ENCODE data around the gene SCAP. TPM values are rescaled to one million over a fixed set of nuclear protein-coding genes. Genes with fewer than 3 reads are reported as not detected.

Gene SCAP
- 52.2 and 52.3 TPM in 2 replicates for total RNA-seq

DNA sequence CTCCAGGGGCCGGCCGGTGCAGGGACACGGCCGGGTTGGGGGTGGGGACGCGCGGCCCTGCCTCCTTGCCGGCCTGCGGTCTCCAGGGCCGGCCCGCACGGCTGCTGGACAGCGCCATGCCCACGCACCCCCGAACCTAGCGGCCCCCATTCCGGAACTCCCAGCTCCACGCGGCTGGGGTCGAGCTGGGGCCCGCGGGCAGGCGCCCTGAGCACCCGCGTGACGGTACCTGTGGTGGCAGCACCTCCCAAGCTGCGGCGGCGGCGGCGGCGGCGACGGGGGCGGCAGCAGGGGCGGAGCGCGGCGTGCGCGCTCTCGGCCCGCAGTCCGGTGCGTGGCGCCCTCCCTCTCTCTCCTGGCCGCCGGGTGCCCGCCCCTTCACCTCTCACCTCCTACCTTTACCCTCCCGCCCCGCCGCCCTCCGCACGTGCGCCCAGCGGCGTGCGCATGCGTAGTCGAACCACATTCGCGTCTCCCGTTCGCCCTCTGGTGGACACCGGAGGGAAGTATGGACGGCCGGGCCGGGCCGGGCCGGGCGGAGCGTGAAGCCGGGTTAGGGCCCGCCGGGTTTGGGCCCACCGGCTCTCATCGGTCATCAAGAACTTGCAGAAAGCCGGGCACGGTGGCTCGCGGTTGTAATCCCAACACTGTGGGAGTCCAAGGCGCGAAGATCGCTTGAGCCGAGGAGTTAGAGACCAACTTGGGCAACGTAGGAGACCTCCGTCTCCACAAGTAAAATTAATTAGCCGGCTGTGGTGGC lies at the start of gene SCAP:
SCAP (minus strand) TSS at position 372 of the 760 bp plus-strand sequence. CDS start 32,948 bp downstream, outside the sequence.

DNA sequence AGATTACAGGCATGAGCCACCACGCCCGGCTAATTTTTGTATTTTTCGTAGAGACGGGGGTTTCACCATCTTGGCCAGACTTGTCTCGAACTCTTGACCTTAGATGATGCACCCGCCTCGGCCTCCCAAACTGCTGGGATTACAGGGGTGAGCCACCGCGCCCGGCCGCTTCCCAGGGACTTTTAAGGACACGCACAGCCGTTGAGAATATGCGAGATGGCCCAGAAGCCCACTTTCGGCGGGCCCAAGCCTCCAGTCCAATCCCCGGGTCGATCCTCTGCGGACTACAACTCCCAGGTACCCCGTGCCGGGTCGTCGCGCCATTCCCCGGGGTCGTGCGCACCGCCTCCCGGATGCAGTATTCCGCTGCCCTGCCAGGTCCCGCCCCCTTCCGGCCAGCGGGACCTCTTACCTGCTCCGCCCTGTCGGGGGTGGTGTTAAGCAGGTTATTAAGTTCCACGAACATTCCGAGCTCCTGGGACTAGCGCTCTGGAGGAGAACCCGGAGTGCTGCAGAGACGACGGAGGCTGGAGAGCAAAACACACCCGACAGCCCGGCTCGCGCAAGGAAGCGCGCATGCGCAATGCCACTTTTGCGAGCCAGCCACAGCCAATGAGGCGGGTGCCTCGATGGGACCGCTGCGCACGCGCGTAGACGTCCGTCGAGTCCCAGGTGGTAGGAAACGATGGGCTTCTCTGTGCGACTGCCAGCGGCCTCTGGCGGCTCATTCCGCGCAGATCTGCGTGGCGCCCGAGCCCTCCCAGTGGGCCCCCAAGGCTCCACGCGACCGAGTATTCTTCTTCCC lies 37.6 kb upstream of the SCAP start, which contains the start of gene ELP6:
ELP6 (minus strand) TSS at position 588 of the 805 bp plus-strand sequence; CDS start at position 466, 122 bp downstream.

GRCh38 chr3:47380601-47381316 lies 95.0 kb downstream of the SCAP start, which contains the start of gene PTPN23:
TSS of gene PTPN23 (plus strand) at chr3:47381021. CDS start at chr3:47381097, 76 bp downstream.

Other genes starting within 250 kb of the SCAP start
- 5.5 and 6.5 TPM in 2 replicates for gene KIF9, start 193.1 kb downstream of the SCAP start, total RNA-seq
- gene KLHL18, start 193.0 kb downstream of the SCAP start, total RNA-seq: 13.5 and 18.1 TPM in 2 replicates
- 15.6 and 18.7 TPM in 2 replicates for gene PTPN23, start 94.9 kb downstream of the SCAP start, total RNA-seq
- 31.5 and 39.8 TPM in 2 replicates for gene ELP6, start 37.8 kb upstream of the SCAP start, total RNA-seq
- under 0.01 and 0.25 TPM in 2 replicates for gene CSPG5, start 102.9 kb upstream of the SCAP start, total RNA-seq